OCI-LY1 (cell line): ENCODE results near the gene VPS54.

Experiments used
- CTCF ChIP-seq: fragments of 200-600 bp; sonication (generic), shearing (Covaris generic); IDR thresholded peaks from 2 replicates; pipeline ENCODE4 v1.5.1; 2017; ENCODE audit warnings: mild to moderate bottlenecking, antibody characterized with exemption, low read length, moderate library complexity, mixed read lengths
- EZH2 ChIP-seq: fragments of 200-600 bp; sonication (generic), shearing (Covaris generic); IDR thresholded peaks from 2 replicates; pipeline ENCODE4 v1.8.0; 2017; ENCODE audit warnings: borderline replicate concordance, mixed run types, mild to moderate bottlenecking, antibody characterized with exemption, low read length, moderate library complexity, mixed read lengths

- TF ChIP-seq EZH2 (no peak), CTCF (no peak)
Measured at GRCh38 chr2:63990072-63990471, 29.2 kb downstream of the VPS54 start.
